ENCODE data around the gene P2RX1.

Gene P2RX1
- total RNA-seq, result 0 to 0.12 (median 0.04) reads per million in 4 donors

DNA sequence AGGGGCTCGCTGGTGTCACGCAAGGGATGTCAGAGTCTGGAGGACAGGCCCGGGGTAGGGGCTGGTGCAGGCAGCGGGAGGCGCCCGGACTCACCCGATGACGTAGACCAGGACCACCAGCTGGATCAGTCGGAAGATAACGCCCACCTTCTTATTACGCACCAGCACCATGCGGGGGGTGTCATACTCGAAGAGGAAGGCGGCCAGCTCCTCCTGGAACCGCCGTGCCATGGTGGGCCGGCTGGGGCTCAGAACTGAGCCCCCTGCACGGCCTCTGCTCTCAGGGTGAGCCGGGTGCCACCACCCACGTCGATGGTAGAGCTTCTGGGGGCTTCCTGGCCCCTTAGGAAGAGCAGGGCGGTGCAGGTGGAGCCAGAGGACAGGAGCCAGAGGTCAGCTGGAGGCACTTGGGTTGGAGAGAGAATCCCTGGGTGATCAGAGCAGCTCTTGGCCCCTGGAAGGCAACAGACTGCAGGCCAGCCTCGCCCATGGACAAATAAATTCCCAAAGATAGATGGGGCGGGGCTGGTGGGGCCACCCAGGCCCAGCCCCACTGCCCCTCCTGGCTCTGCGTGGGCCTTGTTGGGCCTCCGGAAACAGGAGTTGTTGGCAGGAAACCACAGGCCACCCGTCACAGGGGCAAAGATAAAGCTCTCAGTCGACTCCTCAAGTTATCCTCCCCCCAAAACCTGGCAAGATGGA is at the start of gene P2RX1:
P2RX1 (minus strand) TSS at position 471 of the 702 bp plus-strand sequence; CDS start at position 231, 240 bp downstream.
- DNase-seq, result peak in 2 of 5 donors; percentile 11 to 68

GRCh38 chr17:3965118-3965800 is 49.0 kb upstream of the P2RX1 start:
- peak; percentile 38 to 77 (median 57) for DNase-seq

DNA sequence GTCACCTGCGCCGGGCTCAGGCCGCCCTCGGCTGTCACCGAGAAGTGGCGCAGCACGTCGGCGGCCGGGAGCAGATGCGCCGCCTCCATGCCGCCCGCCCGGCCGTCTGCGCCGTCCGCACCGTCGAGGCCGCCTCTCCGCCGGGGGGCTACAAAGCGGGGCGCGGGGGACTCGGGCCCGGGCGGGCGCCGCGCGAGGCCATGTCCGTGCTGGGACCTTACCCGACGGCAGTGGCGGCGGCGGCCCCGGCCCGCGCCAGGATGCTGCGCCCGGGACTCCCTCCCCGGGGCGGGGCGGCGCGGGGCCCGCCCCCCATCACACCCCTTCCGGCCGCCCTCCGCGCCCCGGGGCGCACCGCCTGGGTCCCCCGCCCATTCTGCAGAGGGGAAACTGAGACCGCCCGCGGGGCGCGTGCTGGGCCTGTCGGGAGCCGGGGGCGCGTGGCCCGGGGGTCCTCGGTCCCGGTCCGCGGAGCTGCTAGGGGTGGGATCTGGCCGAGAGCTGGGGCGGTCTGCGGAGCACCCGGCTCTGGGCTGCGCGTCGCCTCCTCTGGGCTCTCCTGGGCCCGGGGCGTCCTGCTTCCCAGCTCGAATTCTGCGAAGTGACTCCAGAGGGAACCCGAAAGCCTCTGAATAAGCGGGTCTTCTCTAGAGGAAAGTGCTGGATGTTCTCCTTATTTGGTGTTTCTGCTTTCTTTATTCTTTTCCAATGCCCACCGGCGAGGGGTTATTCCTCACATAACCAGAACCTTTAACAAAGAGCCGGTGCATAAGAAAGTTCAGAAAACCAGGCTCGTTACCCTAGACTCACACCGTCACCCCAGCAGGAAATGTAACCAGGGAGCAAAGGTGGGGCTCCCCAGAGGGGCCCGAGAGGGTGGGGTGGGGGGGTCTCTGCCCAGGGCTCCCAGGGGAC is 48.2 kb upstream of the P2RX1 start, which contains the start of gene ATP2A3:
ATP2A3 (minus strand) TSS at position 235 of the 915 bp plus-strand sequence; CDS start at position 89, 146 bp downstream.
- peak; percentile 46 to 72 (median 49) for DNase-seq

DNA sequence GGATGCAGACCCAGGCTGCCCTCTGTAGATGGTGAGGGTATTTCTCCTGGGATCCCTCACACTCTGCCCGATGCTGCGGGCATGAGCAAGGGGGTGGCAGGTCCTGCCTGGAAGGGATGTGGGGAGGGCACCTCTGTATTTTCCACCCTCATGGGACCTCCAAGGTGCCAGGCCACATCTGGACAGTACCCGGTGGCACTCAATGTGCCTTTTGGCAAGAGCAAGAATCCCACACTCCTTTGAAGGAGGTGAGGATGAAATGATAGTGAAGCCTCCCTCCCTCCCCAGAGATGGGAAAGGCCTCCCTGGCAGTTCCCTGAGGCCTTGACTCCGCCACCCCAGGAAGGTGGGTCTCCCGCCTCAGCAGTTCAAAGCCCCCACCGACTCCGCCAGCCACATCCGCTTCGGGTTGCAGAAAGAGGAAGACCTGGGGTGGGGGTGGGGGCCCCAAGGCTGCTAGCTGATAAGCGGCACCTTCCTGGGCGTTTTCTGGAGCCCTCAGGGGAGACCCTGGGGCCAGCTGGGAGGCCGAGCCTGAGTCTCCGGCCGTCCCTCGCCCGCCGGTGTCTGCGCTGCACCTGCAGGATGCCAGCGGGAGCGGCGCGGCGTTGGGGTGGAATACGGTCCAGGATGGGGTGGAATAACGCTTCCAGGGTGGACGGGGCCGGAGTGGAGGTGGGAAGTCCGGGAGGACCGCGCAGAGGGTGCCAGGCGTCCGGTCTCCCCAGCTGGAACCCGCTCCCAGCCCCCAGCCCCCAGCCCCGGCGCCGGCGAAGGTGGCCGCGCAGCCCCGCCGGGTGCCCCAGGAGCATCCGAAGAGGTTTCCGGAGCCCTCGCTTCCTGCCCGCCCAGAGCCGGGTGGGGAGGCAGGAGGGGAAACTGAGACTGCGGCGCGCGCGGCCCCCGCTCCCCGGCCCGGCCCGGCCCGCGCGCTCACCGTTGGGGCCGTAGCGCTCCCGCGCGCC is 47.3 kb upstream of the P2RX1 start:
- peak; percentile 52 to 73 (median 66) for DNase-seq

DNA sequence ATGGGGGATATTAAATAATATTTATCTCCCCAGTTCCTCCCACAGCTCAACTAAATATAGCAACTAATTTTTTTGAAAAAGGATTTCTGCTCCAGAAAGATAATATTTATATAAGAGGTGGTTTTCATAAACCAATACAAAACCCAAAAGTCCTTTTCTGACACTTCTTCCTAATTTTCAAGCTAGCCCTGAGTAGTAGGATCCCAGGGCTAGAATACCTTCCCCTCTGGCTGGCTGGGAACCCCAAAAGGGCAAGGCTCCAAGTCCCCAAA is 46.6 kb upstream of the P2RX1 start:
- no peak for DNase-seq

DNA sequence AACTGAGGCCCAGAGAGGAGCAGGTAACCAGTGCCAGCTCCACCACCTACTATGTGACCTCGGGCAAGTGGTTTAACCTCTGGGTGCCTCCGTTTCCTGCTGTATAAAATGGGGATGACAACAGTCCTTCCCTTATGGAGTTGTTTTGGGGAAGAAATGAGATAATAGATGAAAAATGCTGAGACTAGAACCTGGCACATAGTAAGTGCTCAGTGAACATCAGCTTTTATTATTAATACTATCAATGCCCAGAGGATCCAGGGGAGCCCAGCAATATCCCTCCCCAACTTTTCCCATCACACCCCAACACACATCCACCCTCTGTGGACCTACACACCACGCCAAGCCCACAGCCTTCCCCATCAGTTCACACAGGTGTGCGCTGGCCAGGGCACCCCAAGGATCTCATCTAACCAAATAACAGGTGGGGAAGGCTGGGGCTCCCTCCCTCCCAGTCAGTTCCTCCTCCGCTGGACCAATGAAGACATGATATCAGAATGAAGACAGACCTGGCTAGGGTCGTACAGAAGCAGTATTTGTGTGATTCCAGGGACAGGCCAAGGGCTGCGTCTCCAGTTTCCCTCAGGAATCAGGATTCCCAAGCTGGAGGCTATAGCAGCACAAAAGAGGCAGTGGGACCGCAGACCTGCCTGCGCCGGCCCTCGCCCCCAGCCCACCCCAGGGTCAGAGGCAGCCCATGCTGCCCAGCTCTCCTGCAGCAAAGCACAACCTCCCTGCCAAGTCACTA is 46.1 kb upstream of the P2RX1 start:
- DNase-seq, result no peak

DNA sequence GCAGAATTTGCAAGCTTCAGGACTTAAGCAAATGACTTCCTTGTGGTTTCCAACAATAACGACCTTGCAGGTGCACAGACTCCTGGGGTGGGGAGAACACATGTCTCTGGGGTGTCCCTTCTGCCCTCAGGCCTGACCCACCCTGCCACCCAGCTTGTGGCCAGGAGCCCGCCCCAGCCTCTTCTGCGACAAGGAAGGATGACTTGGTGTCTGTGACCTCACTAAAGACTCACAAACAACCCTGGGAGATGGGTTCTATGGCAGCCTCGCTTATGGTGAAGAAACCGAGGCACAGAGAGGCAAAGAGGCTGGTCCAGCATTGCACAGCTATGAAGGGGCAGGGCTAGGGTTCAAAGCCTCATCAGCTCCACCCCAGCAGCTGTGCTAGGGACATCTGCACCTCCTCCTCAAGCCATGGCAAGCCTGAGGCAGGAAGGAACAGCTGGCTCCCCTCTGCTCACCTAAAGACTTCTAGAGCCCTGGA is 45.3 kb upstream of the P2RX1 start:
- peak in 1 of 5 donors; percentile 54 for DNase-seq

GRCh38 chr17:3960764-3961163 is 44.5 kb upstream of the P2RX1 start:
- no peak for DNase-seq

- DNase-seq, result no peak
Measured at GRCh38 chr17:3959921-3960601, 43.8 kb upstream of the P2RX1 start.

- no peak for DNase-seq
Measured at GRCh38 chr17:3959295-3959899, 43.1 kb upstream of the P2RX1 start.

DNA sequence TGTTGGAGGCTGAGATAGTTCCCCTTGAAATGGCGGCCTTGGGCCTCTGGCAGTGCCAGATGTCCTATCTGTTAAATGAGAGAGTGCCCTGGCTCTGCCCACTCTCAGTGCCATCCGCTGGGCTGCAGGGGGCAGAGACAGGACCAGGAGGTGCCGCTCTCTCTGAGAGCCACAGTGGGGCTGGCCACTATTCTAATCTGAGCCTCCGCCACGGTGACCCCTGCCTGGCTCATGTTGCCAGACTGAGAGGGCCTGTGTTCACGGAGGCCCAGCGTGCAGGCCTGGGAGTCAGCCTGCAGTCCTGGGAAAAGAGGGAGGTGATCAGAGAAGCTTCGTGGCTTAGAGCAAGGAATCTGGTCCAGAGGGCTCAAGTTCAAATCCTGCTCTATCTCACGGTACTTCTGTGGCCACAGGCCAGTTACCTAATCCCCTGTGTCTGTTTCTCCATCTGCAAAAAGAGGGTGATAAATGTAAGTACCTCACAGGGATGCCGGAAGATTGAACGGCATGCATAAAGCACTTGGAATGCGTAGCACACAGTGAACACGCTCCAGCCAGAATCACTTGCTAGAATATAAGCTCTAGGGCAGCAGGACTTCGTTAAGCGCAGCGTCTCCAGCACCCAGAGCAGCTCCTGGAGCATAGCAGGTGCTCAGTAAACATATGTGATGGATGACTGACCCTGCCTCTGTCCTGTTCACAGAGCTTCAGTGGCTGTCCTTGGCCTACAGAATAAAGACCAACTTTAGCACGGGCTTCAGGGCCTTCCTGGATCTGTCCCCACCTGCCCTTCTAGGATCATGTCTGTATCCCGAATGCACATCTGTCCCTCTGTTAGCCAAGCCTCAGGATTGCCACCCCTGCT is 41.7 kb upstream of the P2RX1 start:
- DNase-seq, result no peak

DNA sequence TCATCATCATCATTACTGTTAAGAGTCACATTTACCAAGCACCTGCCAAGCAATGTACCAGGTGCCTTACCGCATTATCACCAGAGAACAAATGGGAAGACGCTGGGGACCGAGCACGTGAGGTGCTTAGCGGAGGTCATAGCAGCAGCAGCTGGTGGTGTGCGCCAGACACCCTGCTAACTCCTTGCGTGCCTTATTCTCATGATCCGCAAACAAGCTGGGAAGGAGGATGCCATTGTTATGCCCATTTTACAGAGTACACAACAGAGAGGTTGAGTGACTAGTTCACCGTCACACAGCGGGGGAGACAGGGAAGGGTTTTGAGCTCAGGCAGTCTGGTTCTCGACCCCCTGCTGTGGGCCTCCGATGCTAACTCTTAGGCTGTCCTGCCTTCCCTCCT is 40.7 kb upstream of the P2RX1 start:
- no peak for DNase-seq

GRCh38 chr17:3956327-3956957 is 40.2 kb upstream of the P2RX1 start:
- no peak for DNase-seq

DNA sequence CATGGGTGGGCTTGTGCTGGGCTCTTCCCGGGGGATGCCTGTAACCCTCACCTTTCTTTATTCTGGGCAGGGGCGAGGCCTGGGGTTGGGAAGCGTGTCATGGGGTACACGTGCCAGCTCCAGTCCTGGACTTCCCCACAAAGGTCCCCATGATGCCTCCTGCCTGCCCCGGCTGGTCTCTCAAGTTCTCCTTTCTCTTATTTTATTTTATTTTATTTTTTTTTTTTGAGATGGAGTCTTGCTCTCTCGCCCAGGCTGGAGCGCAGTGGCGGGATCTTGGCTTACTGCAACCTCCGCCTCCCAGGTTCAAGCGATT is 39.4 kb upstream of the P2RX1 start:
- DNase-seq, result no peak

DNA sequence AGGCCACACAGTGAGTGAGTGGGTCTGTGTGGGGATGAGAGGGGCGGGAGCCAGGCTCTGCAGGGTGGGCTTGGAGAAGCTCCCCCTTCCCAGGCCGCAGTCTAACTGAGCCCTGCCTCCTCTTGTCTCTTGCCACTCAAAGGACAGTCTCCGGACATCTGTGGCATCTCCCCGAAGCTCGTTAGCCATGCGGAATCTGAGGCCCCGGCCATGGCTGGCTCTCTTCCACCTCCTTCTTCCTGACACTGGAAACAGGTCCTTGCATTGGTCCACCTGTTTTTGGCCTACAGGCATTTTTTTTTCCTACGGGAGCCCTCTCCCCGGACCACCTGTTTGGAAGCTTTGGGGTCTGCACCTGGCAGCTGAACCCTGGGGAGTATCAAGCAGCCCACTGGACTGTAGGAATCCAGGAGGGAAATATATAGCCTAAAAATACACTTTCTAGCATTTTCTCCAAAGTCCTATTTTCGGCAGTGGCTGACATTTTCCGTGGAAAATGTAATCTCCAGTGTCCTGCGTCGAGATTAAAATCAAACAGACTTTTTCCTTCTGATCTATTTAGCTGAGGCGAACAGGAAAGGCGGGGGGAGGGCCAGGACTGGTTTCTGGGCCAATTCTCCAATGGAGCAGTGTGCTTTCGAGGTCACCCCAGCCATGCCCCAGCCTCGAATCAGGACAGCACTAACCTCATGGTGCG is 38.9 kb upstream of the P2RX1 start:
- no peak for DNase-seq

DNA sequence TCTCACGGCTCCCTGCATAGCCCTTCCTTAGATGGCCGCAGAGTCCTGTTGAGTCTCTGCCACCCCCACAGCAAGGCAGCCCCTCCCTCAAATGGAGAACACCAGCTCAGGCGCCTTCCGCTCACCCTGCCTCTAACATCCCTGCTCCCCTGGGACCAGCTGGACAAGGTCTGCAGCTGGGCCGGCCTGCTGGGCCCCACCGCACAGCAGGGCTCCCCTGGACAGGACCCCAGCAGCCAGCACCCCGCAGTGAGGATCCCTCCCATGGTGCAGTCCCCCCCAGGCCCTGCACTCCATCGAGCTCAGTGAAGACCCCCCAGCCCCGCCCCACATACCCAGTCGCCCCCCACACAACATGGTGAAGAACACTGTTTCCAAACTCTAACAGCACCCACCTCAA is 37.8 kb upstream of the P2RX1 start:
- no peak for DNase-seq

DNA sequence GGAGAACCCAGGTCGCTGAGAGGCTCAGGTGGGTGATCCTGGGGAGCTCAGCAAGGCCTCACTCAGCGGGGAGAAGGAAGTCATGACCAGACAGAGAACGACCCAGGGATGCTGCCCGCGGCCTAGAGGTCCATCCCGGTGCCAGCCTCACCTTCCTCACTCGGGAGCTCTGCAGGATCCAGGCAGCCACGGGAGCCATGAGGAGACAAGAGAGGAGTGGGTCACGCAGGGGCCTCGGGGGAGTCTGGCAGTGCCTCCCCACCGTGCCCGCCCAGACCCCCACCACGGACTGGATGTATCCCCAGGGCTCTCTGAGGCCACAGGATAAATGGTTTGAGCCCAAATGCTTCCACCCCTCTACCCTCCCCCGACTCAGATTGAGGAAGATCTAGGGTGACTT is 37.3 kb upstream of the P2RX1 start:
- DNase-seq, result no peak

DNA sequence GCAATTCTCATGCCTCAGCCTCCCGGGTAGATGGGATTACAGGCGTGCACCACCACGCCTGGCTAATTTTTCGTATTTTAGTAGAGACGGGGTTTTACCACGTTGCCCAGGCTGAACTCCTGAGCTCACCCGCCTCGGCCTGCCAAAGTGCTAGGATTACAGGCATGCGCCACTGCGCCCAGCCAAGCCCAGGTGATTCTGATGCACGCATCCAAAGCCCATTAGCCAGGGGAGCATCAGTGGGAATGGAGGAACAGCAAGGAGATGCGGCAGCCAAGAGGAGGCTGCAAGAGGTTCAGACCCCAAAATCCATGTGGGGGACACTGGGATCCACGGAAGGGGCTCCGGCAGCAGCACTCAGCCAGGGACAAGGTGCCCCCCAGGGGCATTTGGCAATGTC is 35.9 kb upstream of the P2RX1 start:
- DNase-seq, result no peak
